Cardiac atrium fibroblast (primary cell): ENCODE results near the gene HSFY2. TPM values are rescaled to one million over a fixed set of nuclear protein-coding genes. Genes with fewer than 3 reads are reported as not detected.

Experiments used
- total RNA-seq: library from RNA; depleted of rRNA; stranded (reverse); fragments of >200 nt; gene quantifications from 2 replicates; pipeline ENCODE4 v1.2.3, GENCODE V29; 2015

HSFY2 gene
- total RNA-seq, result not detected in 2 replicates

DNA sequence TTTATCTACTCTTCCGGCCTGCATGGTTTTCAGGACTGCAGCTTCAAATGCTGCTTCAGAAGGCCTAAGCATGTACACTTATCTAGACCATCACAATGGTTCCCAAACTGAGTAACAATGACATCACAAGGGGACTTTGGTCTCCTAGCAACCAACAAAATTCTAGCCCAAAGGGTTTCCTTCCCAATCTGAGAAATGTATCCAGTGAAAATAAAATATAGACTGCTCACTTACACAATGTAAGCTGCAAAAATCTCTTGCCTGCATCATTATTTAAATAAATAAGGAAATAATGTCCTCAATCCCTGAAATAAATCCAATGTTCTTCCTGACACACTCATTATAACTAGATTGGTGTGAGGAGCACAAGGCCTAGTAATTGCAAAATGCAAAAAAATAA, at the start of gene HSFY2:
TSS of gene HSFY2 (minus strand) at position 101 of the 400 bp plus-strand sequence. CDS start 117 bp downstream, outside the sequence.

Other genes starting within 250 kb of the HSFY2 start
- not detected in 2 replicates for gene HSFY1, start 227.0 kb downstream of the HSFY2 start, total RNA-seq